Naive thymus-derived CD4-positive, alpha-beta T cell (primary cell): ENCODE results near the gene GAK. TPM values are rescaled to one million over a fixed set of nuclear protein-coding genes. Genes with fewer than 3 reads are reported as not detected.

Experiments
- ATAC-seq: fragments of 150-1000 bp; cut with Tn5 transposase; 2 replicates; pipeline ENCODE4 v1.10.0; 2021; ENCODE audit warnings: mild to moderate bottlenecking, moderate library complexity
- CTCF ChIA-PET: fragments of 350-600 bp; sonication (Branson Sonifier 250); formaldehyde crosslinking; loops from one replicate; lab custom pipeline; 2021; ENCODE audit warnings: antibody characterized with exemption; lab: Charles Lee
- POLR2A ChIA-PET: fragments of 350-600 bp; sonication (Branson Sonifier 250); formaldehyde crosslinking; loops from one replicate; lab custom pipeline; 2021; ENCODE audit warnings: antibody characterized with exemption, inconsistent platforms; lab: Charles Lee
- DNase-seq, 9 donors: peaks; one replicate each; pipeline versions ENCODE4 v3.0.0 to v3.0.0-alpha.2; 2020 to 2022; ENCODE audit warnings: mixed read lengths in 1 of 9
- H3K27ac ChIP-seq: one replicate; pipeline ENCODE4 v1.7.0; 2013; ENCODE audit warnings: mild to moderate bottlenecking, low read depth, low read length, moderate library complexity
- H3K27me3 ChIP-seq, 2 donors: one replicate each; pipeline ENCODE4 v1.7.0; 2013; ENCODE audit warnings: low read length in 2 of 2, mild to moderate bottlenecking in 2 of 2, moderate library complexity in 2 of 2; ENCODE audit not compliant: control insufficient read depth in 2 of 2, insufficient read depth in 2 of 2
- H3K36me3 ChIP-seq, 3 experiments: 1 replicate in 2 of 3; 2 replicates in 1 of 3; pipeline ENCODE4 v1.7.0; 2013; ENCODE audit warnings: low read length in 3 of 3, mild to moderate bottlenecking in 3 of 3, moderate library complexity in 1 of 3; ENCODE audit not compliant: insufficient read depth in 3 of 3, control insufficient read depth in 2 of 3
- H3K4me1 ChIP-seq, 2 donors: one replicate each; pipeline ENCODE4 v1.7.0; 2013; ENCODE audit warnings: low read length in 2 of 2, mild to moderate bottlenecking in 2 of 2, moderate library complexity in 1 of 2; ENCODE audit not compliant: control insufficient read depth in 2 of 2, insufficient read depth in 2 of 2
- H3K4me3 ChIP-seq: 2 replicates; pipeline ENCODE4 v1.7.0; 2013; ENCODE audit warnings: mild to moderate bottlenecking, low read length
- H3K9me3 ChIP-seq, 3 experiments: 1 replicate in 2 of 3; 2 replicates in 1 of 3; pipeline ENCODE4 v1.7.0; 2013; ENCODE audit warnings: low read length in 3 of 3; ENCODE audit not compliant: control insufficient read depth in 2 of 3
- H3K27ac Mint-ChIP-seq, 9 donors: one replicate each; pipeline ENCODE4 v1.8.0; 2020 to 2022; ENCODE audit warnings: mixed read lengths in 9 of 9, mild to moderate bottlenecking in 8 of 9, moderate library complexity in 5 of 9, inconsistent platforms in 2 of 9
- H3K27me3 Mint-ChIP-seq, 5 donors: one replicate each; pipeline ENCODE4 v1.8.0; 2021 to 2022; ENCODE audit warnings: mixed read lengths in 5 of 5, mild to moderate bottlenecking in 1 of 5
- H3K36me3 Mint-ChIP-seq, 5 donors: one replicate each; pipeline ENCODE4 v1.8.0; 2020 to 2022; ENCODE audit warnings: mixed read lengths in 5 of 5, mild to moderate bottlenecking in 3 of 5, inconsistent platforms in 1 of 5
- H3K4me1 Mint-ChIP-seq, 7 donors: one replicate each; pipeline ENCODE4 v1.8.0; 2020 to 2022; ENCODE audit warnings: mixed read lengths in 7 of 7, mild to moderate bottlenecking in 3 of 7, inconsistent platforms in 1 of 7
- H3K4me3 Mint-ChIP-seq, 10 donors: one replicate each; pipeline ENCODE4 v1.8.0; 2020 to 2022; ENCODE audit warnings: mild to moderate bottlenecking in 10 of 10, mixed read lengths in 10 of 10, moderate library complexity in 6 of 10, inconsistent platforms in 2 of 10
- H3K9me3 Mint-ChIP-seq, 11 donors: one replicate each; pipeline ENCODE4 v1.8.0; 2020 to 2022; ENCODE audit warnings: mixed read lengths in 11 of 11, mild to moderate bottlenecking in 4 of 11, inconsistent platforms in 1 of 11, moderate library complexity in 1 of 11
- intact Hi-C, 2 donors: fragments of 100-400 bp; cut with micrococcal nuclease; formaldehyde crosslinking; loops; one replicate each; pipeline ENCODE4 v1.15.1; 2023
- polyA plus RNA-seq, 2 donors: library from polyadenylated mRNA; unstranded; fragments of 300-500 nt; fragmentation: Illumina TruSeq; gene quantifications; one replicate each; pipeline ENCODE4 v1.2.3, GENCODE V29; 2021
- total RNA-seq, 6 experiments: library from RNA in 5 of 6; stranded (reverse) in 5 of 6; gene quantifications; 1 replicate in 5 of 6; 2 replicates in 1 of 6; pipeline ENCODE4 v1.2.3 and lab custom pipeline; 2021 to 2026

Gene GAK
- total and polyA plus RNA-seq, 7 experiments from 2014 or later, result 34.0 to 206 (median 170) TPM

DNA sequence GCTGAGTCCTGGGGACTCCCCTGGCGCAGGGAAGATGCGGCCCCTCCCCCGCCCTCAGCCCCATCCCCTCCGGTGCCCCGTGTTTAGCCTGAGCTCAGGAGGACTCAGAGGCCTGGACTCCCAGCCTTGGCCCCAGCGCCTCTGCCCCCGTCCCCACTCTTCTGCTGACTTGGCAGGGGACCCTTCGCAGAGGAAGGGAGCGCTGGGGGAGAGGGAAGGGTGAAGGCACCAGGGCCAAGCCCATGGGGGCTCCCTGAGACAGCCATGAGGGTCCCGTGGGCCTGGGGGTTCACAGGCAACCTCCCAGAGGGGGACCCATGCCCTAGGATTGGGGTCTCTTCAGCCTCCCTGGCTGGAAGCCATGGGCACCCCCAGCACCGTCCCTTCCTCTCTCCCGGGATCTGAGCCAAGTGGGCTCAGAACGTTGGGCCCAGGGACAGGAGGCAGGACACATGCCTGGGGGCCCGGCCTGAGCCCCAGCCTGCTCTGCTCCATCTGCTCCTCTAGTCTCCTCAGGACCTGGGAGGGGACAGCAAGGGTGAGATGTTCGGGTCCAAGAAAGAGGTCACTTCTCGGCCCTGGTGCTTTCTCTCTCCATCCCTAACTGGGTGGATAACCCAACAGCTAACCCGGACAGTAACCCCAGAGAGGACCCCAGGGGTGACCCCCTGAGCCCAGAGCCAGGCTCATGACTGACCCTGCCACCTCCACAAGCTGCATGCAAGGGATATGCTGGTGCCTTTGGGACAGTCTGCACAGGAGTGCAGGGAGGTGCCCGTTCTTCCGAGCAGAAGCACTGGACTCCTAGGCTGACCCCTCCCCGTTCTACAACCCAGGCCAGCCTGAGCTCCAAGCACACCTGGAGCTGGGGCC is 104.7 kb downstream of the GAK start:
- intact Hi-C loops, result no loop called here
- Histone ChIP-seq H3K4me3 (no peak overlapping the region), H3K36me3 (no peaks in the 10 kb centered on the region), H3K27me3 (peaks cover 4 to 6% of the 10 kb centered on the region in 2 donors), H3K9me3 (peaks cover 0 to 19% (median 0%) of the 10 kb centered on the region in 3 experiments), H3K4me1 (no peaks in the 10 kb centered on the region), H3K27ac (no peak overlapping the region)
- Mint-ChIP-seq H3K27me3 (peaks cover 12 to 37% (median 35%) of the 10 kb centered on the region in 5 donors), H3K27ac (no peak overlapping the region), H3K9me3 (peaks cover 0 to 9% (median 2%) of the 10 kb centered on the region in 11 donors), H3K36me3 (peaks cover 0 to 5% (median 3%) of the 10 kb centered on the region in 5 donors), H3K4me3 (peak overlapping the region in 8 of 10 donors; percentile 24 to 82 (median 54)), H3K4me1 (peaks cover 0 to 11% (median 6%) of the 10 kb centered on the region in 7 donors)
- ATAC-seq (no peak), DNase-seq (no peak)
- POLR2A ChIA-PET, result no interaction called here
- CTCF ChIA-PET, result no interaction called here

DNA sequence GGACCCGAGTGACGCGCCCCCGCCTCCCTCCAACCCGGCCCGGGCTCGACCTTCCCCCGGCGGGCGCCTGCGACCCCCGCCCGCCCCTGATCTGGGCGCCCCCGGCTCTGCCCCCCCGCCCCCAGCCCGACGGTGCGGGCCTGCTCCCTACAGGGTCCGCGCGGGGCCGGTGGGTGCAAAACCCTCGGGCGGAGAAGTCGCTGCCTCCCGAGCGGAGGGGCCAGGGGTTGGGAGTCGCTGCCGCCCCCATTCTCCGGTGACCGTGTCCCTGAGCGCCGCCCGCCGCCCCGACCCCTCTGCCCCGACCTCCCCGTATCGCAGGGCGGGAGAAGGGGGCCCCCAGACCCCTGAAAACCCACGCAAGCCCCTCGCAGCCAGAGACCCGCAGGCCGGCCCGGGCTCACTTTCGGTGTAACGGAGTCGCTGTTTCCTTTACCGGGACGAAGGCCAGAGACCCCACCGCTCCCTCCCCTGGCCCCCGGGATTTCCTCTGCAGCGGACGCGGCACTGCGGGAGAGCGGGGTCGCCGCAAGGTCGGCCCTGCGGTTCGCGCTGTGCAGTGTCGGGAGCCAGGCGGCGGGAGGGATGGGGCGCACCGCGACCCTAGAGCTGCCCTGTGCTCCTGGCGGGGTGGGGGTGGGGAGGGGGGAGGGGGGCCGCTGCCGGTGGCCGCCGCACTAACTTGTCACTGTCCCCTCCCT is 105.5 kb downstream of the GAK start:
- H3K4me1 ChIP-seq, result no peaks in the 10 kb centered on the region
- peak overlapping the region in 3 of 10 donors; percentile 21 to 82 (median 45) for H3K4me3 Mint-ChIP-seq
- H3K27me3 Mint-ChIP-seq, result peaks cover 20 to 45% (median 43%) of the 10 kb centered on the region in 5 donors
- H3K4me3 ChIP-seq, result no peak overlapping the region
- H3K27ac Mint-ChIP-seq, result no peak overlapping the region
- ATAC-seq (no peak), DNase-seq (no peak)
- intact Hi-C loops, result no loop called here
- peaks cover 0 to 11% (median 6%) of the 10 kb centered on the region in 7 donors for H3K4me1 Mint-ChIP-seq
- H3K27me3 ChIP-seq, result peaks cover 4 to 6% of the 10 kb centered on the region in 2 donors
- peaks cover 0 to 11% (median 5%) of the 10 kb centered on the region in 5 donors for H3K36me3 Mint-ChIP-seq
- POLR2A ChIA-PET, result no interaction called here
- H3K27ac ChIP-seq, result no peak overlapping the region
- H3K9me3 ChIP-seq, result peaks cover 0 to 13% (median 0%) of the 10 kb centered on the region in 3 experiments
- CTCF ChIA-PET, result no interaction called here
- no peaks in the 10 kb centered on the region for H3K36me3 ChIP-seq
- H3K9me3 Mint-ChIP-seq, result peaks cover 0 to 10% (median 2%) of the 10 kb centered on the region in 11 donors

DNA sequence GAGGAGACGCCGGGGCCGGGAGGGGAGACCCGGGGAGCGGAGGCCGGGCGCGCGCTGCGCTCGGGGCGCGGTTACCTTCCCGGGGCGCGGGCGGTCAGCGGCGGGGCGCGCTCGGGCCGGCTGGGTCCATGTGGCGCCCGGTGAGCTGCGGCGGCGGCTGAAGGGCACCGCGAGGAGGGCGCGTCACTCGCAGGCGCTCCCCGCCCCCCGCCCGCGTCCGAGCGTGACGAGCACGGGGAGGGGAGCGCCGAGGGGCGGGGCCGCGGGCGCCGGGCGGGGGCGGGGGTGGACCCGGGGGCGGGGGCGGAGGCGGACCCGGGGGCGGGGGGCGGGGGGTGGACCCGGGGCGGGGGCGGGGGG is 106.2 kb downstream of the GAK start, which contains the start of gene CPLX1:
Gene CPLX1 (minus strand): TSS at position 159 of the 360 bp plus-strand sequence. CDS start 1,607 bp downstream, outside the sequence.
- ATAC-seq, result no peak
- intact Hi-C loops, result loop anchor here in 1 of 2 donors (1.0 kb wide), 1 partner anchor 45 kb away; no protein-coding TSS in a partner anchor
- H3K27me3 ChIP-seq, result peaks cover 4 to 6% of the 10 kb centered on the region in 2 donors

DNA sequence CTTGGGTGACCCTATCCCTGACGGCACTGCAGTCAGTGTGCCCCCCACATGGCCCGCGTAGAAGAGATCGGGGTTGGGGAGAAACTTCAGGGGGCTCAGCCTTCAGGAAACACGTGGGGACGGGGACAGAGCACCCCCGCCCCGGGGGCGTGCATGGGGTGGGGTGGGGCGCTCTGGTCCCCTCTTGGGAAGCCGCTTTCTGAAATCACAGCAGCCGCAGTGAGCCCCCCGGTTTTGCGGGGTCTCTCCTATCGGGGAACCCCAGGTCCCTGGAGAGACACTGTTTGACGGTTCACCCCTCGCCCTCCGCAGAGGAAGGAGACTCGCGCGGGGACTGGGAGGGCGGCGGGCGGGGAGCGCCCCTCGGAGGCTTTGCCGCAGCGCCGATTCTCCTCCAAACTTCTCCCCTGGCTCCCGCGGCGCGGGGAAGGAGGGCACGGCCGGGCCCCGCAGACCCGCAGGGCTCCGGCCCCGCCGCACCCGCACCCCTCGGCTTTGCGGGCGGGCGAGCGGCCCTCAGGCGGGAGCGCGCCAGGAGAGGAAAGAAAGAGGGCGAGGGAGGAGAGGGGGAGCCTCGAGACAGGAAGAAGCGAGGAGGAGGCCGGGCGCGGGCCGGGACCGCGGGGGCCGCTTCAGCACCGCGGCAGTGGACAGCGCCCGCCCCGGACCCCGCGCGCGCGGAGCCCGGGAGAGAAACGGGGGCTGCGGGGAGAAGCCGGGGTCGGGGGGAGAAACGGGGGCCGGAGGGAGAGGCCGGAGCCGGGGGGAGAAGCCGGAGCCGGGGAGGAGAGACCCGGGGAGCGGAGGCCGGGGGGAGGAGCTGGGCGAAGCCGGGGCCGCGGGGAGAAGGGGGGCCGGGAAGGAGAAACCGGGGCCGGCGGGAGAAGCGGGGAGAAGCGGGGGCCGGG is 106.8 kb downstream of the GAK start:
- POLR2A ChIA-PET, result no interaction called here
- peaks cover 0 to 10% (median 0%) of the 10 kb centered on the region in 11 donors for H3K9me3 Mint-ChIP-seq
- intact Hi-C loops, result loop anchor here in 1 of 2 donors (1.0 kb wide), 1 partner anchor 44 kb away; no protein-coding TSS in a partner anchor
- peak overlapping the region in 5 of 10 donors; percentile 29 to 73 (median 37) for H3K4me3 Mint-ChIP-seq
- H3K27ac Mint-ChIP-seq, result no peak overlapping the region
- H3K36me3 Mint-ChIP-seq, result peaks cover 0 to 12% (median 5%) of the 10 kb centered on the region in 5 donors
- Histone ChIP-seq H3K36me3 (no peaks in the 10 kb centered on the region), H3K27me3 (peaks cover 4 to 6% of the 10 kb centered on the region in 2 donors), H3K4me3 (no peak overlapping the region), H3K4me1 (no peaks in the 10 kb centered on the region), H3K27ac (no peak overlapping the region), H3K9me3 (no peaks in the 10 kb centered on the region)
- DNase-seq (peak in 8 of 9 donors; percentile 10 to 55 (median 38)), ATAC-seq (peak; percentile 76)
- H3K4me1 Mint-ChIP-seq, result peaks cover 0 to 11% (median 6%) of the 10 kb centered on the region in 7 donors
- CTCF ChIA-PET, result no interaction called here
- peaks cover 21 to 55% (median 45%) of the 10 kb centered on the region in 5 donors for H3K27me3 Mint-ChIP-seq

More for the DNA sequence above, 106.2 kb downstream of the GAK start, which contains the start of gene CPLX1:
- Histone ChIP-seq H3K27ac (no peak within 1 kb of the TSS), H3K9me3 (peaks cover 0 to 6% (median 0%) of the 10 kb centered on the region in 3 experiments), H3K4me1 (no peaks in the 10 kb centered on the region), H3K4me3 (no peak within 1 kb of the TSS), H3K36me3 (no peaks in the 10 kb centered on the region)
- peaks cover 0 to 11% (median 6%) of the 10 kb centered on the region in 7 donors for H3K4me1 Mint-ChIP-seq
- CTCF ChIA-PET, result no interaction called here
- H3K36me3 Mint-ChIP-seq, result peaks cover 0 to 12% (median 5%) of the 10 kb centered on the region in 5 donors
- peak in 1 of 9 donors; percentile 35 for DNase-seq
- H3K27me3 Mint-ChIP-seq, result peaks cover 21 to 52% (median 45%) of the 10 kb centered on the region in 5 donors
- POLR2A ChIA-PET, result no interaction called here
- H3K4me3 Mint-ChIP-seq, result peak within 1 kb of the TSS in 6 of 10 donors; percentile 29 to 82 (median 40)
- H3K27ac Mint-ChIP-seq, result no peak within 1 kb of the TSS
- H3K9me3 Mint-ChIP-seq, result peaks cover 0 to 10% (median 0%) of the 10 kb centered on the region in 11 donors

DNA sequence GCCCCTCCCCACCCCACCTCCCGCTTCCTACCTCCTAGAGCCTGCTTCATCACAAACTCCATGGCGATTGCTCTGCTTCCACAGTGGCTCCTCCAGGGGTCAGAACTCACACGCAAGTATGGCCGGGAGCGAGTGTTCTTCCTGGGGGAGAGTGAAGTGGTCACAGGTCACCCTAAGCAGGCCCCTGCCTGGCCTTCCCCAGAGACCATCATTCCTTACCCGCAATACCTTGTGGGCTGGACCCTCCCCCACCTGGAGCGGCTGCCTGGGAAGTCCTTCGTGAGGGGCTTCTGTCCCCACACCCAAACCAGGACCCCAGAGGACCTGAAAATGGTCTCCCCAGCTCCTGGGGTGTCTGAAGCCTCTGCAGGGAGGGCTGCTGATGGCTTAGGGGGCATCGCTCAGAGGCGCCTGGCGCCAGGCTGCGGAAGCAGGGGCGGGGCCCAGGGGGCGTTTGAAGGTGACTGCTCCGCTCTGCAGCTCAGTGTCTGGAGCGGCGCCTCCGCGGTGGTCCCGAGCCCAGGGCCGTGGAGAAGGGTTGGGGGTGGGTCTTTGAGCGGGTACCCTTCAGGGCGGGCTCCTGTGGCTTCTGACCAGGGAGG is 107.6 kb downstream of the GAK start:
- Histone ChIP-seq H3K27me3 (peaks cover 4 to 6% of the 10 kb centered on the region in 2 donors), H3K4me1 (no peaks in the 10 kb centered on the region), H3K4me3 (no peak overlapping the region), H3K36me3 (no peaks in the 10 kb centered on the region), H3K9me3 (no peaks in the 10 kb centered on the region), H3K27ac (no peak overlapping the region)
- intact Hi-C loops, result loop anchor here in 1 of 2 donors (1.0 kb wide), 1 partner anchor 43 kb away; no protein-coding TSS in a partner anchor
- ChIA-PET POLR2A (no interaction called here), CTCF (no interaction called here)
- peaks cover 0 to 12% (median 5%) of the 10 kb centered on the region in 5 donors for H3K36me3 Mint-ChIP-seq
- H3K9me3 Mint-ChIP-seq, result peaks cover 0 to 10% (median 0%) of the 10 kb centered on the region in 11 donors
- H3K27ac Mint-ChIP-seq, result no peak overlapping the region
- H3K27me3 Mint-ChIP-seq, result peaks cover 21 to 62% (median 45%) of the 10 kb centered on the region in 5 donors
- ATAC-seq, result no peak
- DNase-seq, result no peak
- peaks cover 0 to 11% (median 6%) of the 10 kb centered on the region in 7 donors for H3K4me1 Mint-ChIP-seq
- H3K4me3 Mint-ChIP-seq, result peak overlapping the region in 7 of 10 donors; percentile 16 to 73 (median 43)
